ENCODE results near the gene CAMK1D.
"Not testable (repeated sequence)": the region's sequence is repeated elsewhere in the genome, so short reads cannot be mapped to it uniquely, and the experiment has no call there.

The CAMK1D gene

GRCh38 chr10:12431151-12432101 lies 82.1 kb downstream of the CAMK1D start:
- DNase-seq: no peak

GRCh38 chr10:12432402-12433189 lies 83.2 kb downstream of the CAMK1D start:
- DNase-seq: no peak

DNA sequence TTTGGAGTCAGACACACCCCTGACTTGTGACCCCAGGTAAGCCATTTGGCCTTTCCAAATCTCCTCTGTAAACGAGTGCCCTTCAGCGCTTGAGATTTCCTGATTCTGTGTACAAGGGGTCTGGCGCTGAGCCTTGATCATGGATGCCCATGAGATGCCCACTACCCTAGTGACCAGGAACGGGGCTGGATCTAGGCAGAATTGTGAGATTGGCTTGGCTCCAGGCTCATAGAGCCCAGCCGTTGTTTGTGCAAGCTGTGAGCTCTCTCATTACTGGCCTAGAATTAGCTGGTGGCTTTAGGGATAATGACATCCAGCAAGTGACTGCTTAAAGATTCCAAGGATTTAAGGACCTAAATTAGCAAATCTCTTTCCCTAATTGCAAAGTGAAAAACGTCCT lies 84.9 kb downstream of the CAMK1D start:
- no peak for DNase-seq

DNA sequence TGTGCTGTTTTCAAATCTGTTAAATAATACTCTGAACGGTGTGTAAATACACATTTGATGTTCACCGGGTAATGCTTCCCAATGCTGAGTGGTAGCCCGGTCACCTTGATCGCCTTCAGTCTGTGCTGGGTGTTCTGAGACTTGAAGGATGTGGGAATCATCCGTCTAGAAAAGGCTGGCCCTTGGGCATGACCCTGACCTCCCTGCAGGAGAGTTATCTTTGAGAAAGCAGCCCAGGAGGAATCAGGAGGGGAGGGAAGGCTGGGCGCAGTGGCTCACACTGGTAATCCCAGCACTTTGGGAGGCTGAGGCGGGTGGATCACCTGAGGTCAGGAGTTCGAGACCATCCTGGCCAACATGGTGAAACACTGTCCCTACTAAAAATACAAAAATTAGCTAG lies 85.3 kb downstream of the CAMK1D start:
- not testable (repeated sequence) for DNase-seq

- DNase-seq: no peak
These were observed 86.0 kb downstream of the CAMK1D start for GRCh38 chr10:12435348-12435747.

DNA sequence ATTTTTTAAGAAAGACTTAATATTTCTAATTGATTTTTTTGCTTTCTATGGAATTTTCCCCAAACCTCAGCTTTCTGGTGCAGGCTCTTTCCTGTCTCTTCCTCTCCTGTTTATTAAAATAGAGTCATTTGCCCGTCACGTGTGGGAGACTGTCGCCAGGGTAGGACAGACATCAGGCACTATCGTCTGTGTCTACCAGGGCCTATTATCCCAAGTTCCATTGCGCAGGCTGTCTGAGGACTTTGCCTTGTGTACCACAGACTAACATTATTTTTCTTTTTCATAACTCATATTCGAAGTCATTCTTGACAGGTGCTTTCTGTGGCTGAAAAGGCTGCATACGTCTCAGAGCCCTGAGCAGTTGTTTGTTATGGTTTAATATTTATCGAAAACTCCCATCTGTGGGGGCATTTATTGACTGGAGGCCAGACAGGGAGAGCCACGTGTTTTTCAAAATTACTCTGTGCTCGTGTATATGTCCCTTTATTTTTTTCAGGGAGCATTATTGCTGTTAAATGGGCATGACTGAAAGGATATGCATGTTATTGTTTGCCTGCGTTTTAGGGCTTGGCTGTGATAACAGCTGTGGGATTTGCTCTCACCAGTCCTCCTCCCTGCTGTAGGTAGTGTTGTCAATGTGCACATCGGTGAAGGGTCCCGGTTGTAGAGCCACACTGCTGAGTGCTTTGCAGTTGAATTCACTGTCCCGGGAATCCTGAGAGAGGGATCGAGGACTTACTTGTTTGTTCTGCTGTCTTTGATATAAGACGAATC lies 89.8 kb downstream of the CAMK1D start:
- DNase-seq: no peak

DNA sequence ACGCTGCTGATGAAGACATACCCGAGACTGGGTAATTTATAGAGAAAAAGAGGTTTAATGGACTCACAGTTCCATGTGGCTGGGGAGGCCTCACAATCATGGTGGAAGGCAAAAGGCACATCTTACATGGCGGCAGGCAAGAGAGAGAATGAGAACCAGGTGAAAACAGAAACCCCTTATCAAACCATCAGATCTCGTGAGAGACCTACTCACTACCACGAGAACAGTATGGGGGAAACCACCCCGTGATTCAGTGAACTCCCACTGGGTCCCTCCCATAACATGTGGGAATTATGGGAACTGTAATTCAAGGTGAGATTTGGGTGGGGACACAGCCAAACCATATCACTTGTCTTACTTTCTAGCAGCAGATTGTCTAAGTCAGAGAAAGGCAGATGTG lies 90.4 kb downstream of the CAMK1D start:
- DNase-seq: not testable (repeated sequence)

DNA sequence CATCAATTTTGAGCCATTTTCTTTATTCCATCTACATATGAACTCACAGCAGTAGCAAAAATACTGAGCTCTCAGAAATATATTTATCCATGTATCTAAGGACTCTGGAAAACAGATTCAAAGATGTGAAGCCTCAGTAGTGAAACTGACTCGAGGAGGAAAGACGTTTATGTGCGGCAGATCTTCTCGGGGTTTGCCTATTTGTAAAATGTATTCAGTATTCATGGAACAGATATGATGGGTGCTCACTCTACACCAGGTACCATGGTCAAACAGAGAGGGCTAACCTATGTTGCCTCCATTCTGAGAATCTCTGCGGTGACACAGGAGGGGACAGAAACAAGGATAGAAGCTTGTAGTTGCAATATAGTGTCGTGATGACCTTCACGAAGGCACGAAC lies 93.7 kb downstream of the CAMK1D start:
- no peak for DNase-seq

DNA sequence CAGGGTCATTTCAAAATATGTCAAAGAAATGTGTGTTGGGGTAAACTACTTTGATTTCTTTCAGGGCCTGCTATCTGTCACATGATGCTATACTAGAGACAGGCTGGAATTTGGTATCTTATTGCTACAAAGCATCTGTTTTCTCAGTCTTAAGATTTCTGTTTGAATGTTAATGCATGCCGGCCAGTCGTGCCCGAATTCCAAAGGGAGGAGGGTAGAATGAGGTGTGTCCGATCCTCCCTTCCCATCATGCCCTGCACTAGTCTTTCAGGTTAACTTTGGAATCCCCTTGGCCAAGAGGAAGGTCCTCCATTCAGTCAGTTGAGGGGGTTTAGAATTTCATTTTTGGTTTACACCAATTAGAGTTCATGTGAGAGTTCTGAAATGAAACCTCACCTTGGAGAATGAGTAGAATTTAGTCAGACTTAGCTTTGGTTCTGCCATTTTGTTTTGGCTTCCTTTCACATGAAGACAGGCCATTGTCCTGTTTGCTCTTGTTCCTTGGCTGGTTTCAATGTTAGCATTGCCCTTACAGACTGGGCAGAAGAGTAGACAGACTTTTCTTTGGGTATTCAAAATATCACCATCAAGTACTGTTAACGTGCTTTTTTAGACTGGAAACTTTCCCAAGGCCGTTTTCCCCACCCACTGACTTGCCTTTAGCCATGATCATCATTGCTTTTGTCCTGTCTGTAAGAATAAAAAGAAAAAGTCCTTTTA lies 95.8 kb downstream of the CAMK1D start:
- no peak for DNase-seq

DNA sequence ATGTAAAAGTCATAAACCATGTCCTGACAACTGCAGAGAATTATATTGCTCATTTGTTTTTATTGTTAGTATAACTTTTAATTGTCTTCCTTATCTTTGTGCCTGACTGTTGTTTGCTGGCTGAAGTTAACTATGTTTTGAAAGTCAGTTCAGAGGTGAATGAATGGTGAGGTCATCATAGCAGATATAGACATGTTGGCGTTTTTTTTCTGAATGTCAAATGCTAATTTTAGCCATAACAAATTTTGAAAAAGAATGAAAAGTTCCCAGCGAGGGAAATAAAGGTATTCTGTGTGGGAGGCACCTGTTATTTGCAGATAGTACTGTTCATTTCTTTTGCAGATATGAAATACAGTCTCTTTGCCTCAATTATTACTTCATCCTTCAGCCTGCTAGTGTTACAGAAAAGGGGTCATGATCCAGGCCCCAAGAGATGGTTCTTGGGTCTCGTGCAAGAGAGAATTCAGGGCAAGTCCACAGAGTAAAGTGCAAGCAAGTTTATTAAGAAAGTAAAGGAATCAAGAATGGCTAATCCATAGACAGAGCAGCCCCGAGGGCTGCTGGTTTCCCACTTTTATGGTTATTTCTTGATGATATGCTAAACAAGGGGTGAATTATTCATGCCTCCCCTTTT lies 96.5 kb downstream of the CAMK1D start:
- DNase-seq: no peak

- no peak for DNase-seq
These were observed 99.0 kb downstream of the CAMK1D start for GRCh38 chr10:12448340-12448728.

- peak; percentile 91 for DNase-seq
These were observed 99.5 kb downstream of the CAMK1D start for GRCh38 chr10:12448729-12449391.

- no peak for DNase-seq
These were observed 106.0 kb downstream of the CAMK1D start for GRCh38 chr10:12455318-12455717.

DNA sequence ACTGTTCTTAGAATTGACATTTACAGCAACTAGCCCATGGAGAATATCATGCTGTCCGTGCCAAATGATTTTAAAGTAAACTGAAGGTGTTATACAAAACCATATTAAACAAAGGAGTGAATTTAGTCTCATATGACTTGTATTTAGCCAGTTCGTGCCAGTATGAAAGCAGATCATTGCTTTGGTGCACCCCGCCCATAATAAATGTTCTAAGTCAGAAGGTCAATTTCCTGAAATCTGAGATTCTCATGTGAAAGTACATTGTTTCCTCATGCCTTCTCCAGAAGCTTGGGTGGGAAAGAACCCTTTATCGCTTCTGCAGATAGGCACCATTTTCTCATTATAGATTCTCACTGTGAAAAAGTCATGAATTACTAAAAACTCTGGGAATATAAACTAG lies 106.4 kb downstream of the CAMK1D start:
- no peak for DNase-seq

GRCh38 chr10:12459340-12459739 lies 110.0 kb downstream of the CAMK1D start:
- no peak for DNase-seq

DNA sequence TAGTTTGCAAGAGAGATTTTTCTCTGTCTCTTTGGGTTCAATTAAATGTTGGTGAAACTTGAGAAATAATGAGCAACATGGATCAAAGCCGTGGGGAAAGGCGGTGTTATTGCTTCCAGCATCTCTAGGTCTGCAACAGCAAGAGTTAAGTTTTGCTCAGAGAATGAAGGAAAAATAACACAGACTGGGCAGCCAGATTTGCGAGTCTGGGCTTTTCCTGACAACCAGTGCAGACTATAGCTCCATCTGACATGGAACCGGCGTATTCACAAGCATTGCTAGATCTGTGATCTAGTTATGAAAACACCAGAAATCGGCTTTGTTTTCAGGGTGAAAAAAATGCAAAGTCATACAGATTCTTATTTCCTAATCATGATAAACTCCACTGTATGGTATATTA lies 110.4 kb downstream of the CAMK1D start:
- no peak for DNase-seq

DNA sequence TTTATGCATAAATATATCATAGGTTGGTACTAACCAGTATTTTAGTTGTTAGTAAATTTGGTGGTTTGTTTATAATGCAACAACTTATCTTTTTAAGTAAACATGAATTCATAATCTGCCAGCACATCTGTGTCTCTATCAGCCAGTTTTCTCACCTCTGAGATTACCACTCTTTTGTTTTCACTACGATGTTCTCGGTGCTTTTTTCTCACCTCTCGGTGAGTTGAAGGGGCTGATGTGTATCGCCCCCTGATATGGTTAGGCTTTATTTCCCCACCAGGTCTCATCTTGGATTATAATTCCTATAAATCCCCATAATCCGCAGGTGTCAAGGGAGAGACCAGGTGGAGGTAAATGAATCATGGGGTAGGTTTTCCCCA lies 114.1 kb downstream of the CAMK1D start:
- no peak for DNase-seq

- no peak for DNase-seq
These were observed 116.2 kb downstream of the CAMK1D start for GRCh38 chr10:12465385-12466136.

DNA sequence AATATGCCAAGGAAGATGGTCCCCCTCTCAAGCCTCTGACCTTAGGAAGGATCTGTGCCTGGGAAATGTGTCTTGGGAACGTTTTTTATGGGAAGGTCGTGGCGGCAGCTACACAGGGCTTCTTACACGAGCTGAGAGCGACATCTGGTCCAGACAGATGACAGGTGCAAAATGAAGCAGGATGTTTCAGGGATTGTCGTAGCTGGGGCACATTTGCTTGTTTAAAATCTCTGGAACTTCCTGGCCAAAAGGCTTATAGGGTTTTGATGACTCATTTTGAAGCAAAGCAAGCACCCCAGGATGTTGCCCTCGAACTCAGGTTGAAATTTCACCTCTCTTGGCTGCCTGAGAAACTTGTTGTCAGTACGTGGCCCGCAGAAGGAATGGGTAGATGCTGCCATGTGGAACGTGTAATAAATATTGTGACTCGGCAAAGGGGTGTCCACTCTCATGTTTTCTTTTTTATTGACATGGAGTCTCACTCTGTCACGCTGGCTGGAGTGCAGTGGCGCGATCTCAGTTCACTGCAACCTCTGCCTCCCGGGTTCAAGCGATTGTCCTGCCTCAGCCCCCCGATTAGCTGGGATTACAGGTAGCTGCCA lies 117.5 kb downstream of the CAMK1D start:
- DNase-seq: no peak

- no peak for DNase-seq
These were observed 120.0 kb downstream of the CAMK1D start for GRCh38 chr10:12469345-12469744.

Measured in CD4-positive, alpha-beta T cell treated with Interleukin-17A for 1 hour (primary cell).